Measurements from ENCODE around the gene BPI. TPM values are rescaled to one million over a fixed set of nuclear protein-coding genes. Genes with fewer than 3 reads are reported as not detected.
"Not testable (repeated sequence)": the region's sequence is repeated elsewhere in the genome, so short reads cannot be mapped to it uniquely, and the experiment has no call there.

The BPI gene
- total RNA-seq, 2 donors from 2014 or later, result not detected

- H3K4me3 ChIP-seq, result no peak overlapping the region
- peaks cover 0 to 3% of the 10 kb centered on the region in 2 donors for H3K27me3 ChIP-seq
- intact Hi-C loops (cut with DNase I), result no loop called here
- WGBS, 2 donors, result 14 to 79% methylated on average over 1 of the region's 1 CpG
- no peaks in the 10 kb centered on the region for H3K4me1 ChIP-seq
- DNase-seq (no peak), ATAC-seq (no peak)
- no peaks in the 10 kb centered on the region for H3K9me3 ChIP-seq
- no peak for TF ChIP-seq CTCF (IDR thresholded peaks at IDR 0.05)
- TF ChIP-seq POLR2A (IDR thresholded peaks at IDR 0.05), result no peak
- no peak overlapping the region for H3K27ac ChIP-seq
- H3K36me3 ChIP-seq (replicated peaks in 1 of 2; ENCODE audit: insufficient read depth in 1 of 2, low read depth in 2 of 2), result no peaks in the 10 kb centered on the region
Observed at GRCh38 chr20:38308447-38308846, 4.5 kb downstream of the BPI start.

GRCh38 chr20:38311091-38311490 lies 7.1 kb downstream of the BPI start:
- Histone ChIP-seq H3K4me1 (no peaks in the 10 kb centered on the region), H3K27ac (no peak overlapping the region), H3K36me3 (replicated peaks in 1 of 2; ENCODE audit: insufficient read depth in 1 of 2, low read depth in 2 of 2) (no peaks in the 10 kb centered on the region), H3K9me3 (no peaks in the 10 kb centered on the region), H3K4me3 (no peak overlapping the region), H3K27me3 (no peaks in the 10 kb centered on the region)
- intact Hi-C loops (cut with DNase I), result no loop called here
- TF ChIP-seq POLR2A (IDR thresholded peaks at IDR 0.05) (no peak), CTCF (IDR thresholded peaks at IDR 0.05) (no peak)
- no peak for DNase-seq
- no peak for ATAC-seq
- 45 to 66% methylated on average over 3 of the region's 3 CpGs for WGBS, 2 donors

GRCh38 chr20:38311491-38311890 lies 7.5 kb downstream of the BPI start:
- Histone ChIP-seq H3K27ac (no peak overlapping the region), H3K4me3 (no peak overlapping the region), H3K4me1 (no peaks in the 10 kb centered on the region), H3K9me3 (no peaks in the 10 kb centered on the region), H3K36me3 (replicated peaks in 1 of 2; ENCODE audit: insufficient read depth in 1 of 2, low read depth in 2 of 2) (no peaks in the 10 kb centered on the region), H3K27me3 (no peaks in the 10 kb centered on the region)
- DNase-seq (no peak), ATAC-seq (no peak)
- TF ChIP-seq CTCF (IDR thresholded peaks at IDR 0.05) (no peak), POLR2A (IDR thresholded peaks at IDR 0.05) (no peak)
- 56% methylated on average over 3 of the region's 3 CpGs for WGBS, 2 donors
- intact Hi-C loops (cut with DNase I), result no loop called here

- ATAC-seq (no peak), DNase-seq (no peak)
- no peak for TF ChIP-seq CTCF (IDR thresholded peaks at IDR 0.05)
- no peak for TF ChIP-seq POLR2A (IDR thresholded peaks at IDR 0.05)
- H3K27ac ChIP-seq, result no peak overlapping the region
- H3K9me3 ChIP-seq, result no peaks in the 10 kb centered on the region
- no peak overlapping the region for H3K4me3 ChIP-seq
- WGBS, 2 donors, result 71 to 92% methylated on average over 2 of the region's 2 CpGs
- H3K4me1 ChIP-seq, result no peaks in the 10 kb centered on the region
- no peaks in the 10 kb centered on the region for H3K27me3 ChIP-seq
- intact Hi-C loops (cut with DNase I), result no loop called here
- H3K36me3 ChIP-seq (replicated peaks in 1 of 2; ENCODE audit: insufficient read depth in 1 of 2, low read depth in 2 of 2), result no peaks in the 10 kb centered on the region
Observed at GRCh38 chr20:38313676-38314075, 9.7 kb downstream of the BPI start.

GRCh38 chr20:38314350-38314749 lies 10.4 kb downstream of the BPI start:
- H3K9me3 ChIP-seq; H3K4me1 ChIP-seq; H3K27ac ChIP-seq; ATAC-seq; H3K27me3 ChIP-seq; DNase-seq; H3K36me3 ChIP-seq (replicated peaks in 1 of 2; ENCODE audit: insufficient read depth in 1 of 2, low read depth in 2 of 2); intact Hi-C loops (cut with DNase I); H3K4me3 ChIP-seq: not testable (repeated sequence)
- 71 to 85% methylated on average over 1 of the region's 1 CpG for WGBS, 2 donors
